ENCODE results near the gene BZW1.

Gene BZW1

GRCh38 chr2:200851398-200852248 lies 39.9 kb downstream of the BZW1 start:
- no peak for DNase-seq (ENCODE audit: low read depth in 1 of 2, low spot score in 1 of 2)
- no peak overlapping the region for H3K27ac ChIP-seq (replicated peaks)
- no peak overlapping the region for H3K4me3 ChIP-seq (replicated peaks; ENCODE audit: insufficient read depth, low read length)
- TF ChIP-seq GABPA (IDR thresholded peaks at IDR 0.05; ENCODE audit: low read depth) (no peak), SPI1 (IDR thresholded peaks at IDR 0.05; ENCODE audit: borderline replicate concordance, low read depth) (no peak), POLR2AphosphoS5 (IDR thresholded peaks at IDR 0.05; ENCODE audit: low read depth) (no peak; the same call in 1 of the 2 replicates), REST (IDR thresholded peaks at IDR 0.05; ENCODE audit: insufficient replicate concordance, low read depth) (no peak)
- TF ChIP-seq, protein P1, sequence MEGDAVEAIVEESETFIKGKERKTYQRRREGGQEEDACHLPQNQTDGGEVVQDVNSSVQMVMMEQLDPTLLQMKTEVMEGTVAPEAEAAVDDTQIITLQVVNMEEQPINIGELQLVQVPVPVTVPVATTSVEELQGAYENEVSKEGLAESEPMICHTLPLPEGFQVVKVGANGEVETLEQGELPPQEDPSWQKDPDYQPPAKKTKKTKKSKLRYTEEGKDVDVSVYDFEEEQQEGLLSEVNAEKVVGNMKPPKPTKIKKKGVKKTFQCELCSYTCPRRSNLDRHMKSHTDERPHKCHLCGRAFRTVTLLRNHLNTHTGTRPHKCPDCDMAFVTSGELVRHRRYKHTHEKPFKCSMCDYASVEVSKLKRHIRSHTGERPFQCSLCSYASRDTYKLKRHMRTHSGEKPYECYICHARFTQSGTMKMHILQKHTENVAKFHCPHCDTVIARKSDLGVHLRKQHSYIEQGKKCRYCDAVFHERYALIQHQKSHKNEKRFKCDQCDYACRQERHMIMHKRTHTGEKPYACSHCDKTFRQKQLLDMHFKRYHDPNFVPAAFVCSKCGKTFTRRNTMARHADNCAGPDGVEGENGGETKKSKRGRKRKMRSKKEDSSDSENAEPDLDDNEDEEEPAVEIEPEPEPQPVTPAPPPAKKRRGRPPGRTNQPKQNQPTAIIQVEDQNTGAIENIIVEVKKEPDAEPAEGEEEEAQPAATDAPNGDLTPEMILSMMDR (IDR thresholded peaks at IDR 0.05; ENCODE audit: insufficient read depth, low read length), result no peak
- H3K27me3 ChIP-seq (ENCODE audit: insufficient read depth, poor library complexity, severe bottlenecking), result no peaks in the 10 kb centered on the region

- H3K27ac ChIP-seq (replicated peaks), result no peak overlapping the region
- TF ChIP-seq POLR2AphosphoS5 (IDR thresholded peaks at IDR 0.05; ENCODE audit: low read depth), result no peak
- no peak for TF ChIP-seq REST (IDR thresholded peaks at IDR 0.05; ENCODE audit: insufficient replicate concordance, low read depth)
- TF ChIP-seq SPI1 (IDR thresholded peaks at IDR 0.05; ENCODE audit: borderline replicate concordance, low read depth), result no peak
- TF ChIP-seq, protein P1 (IDR thresholded peaks at IDR 0.05; ENCODE audit: insufficient read depth, low read length), result no peak
- no peak for TF ChIP-seq GABPA (IDR thresholded peaks at IDR 0.05; ENCODE audit: low read depth)
- H3K27me3 ChIP-seq (ENCODE audit: insufficient read depth, poor library complexity, severe bottlenecking), result no peaks in the 10 kb centered on the region
- H3K4me3 ChIP-seq (replicated peaks; ENCODE audit: insufficient read depth, low read length), result no peak overlapping the region
- DNase-seq (ENCODE audit: low read depth in 1 of 2, low spot score in 1 of 2), result no peak
Measured at GRCh38 chr2:200852605-200853004, 40.9 kb downstream of the BZW1 start.

GRCh38 chr2:200856806-200857205 lies 45.1 kb downstream of the BZW1 start:
- no peaks in the 10 kb centered on the region for H3K27me3 ChIP-seq (ENCODE audit: insufficient read depth, poor library complexity, severe bottlenecking)
- no peak for TF ChIP-seq SPI1 (IDR thresholded peaks at IDR 0.05; ENCODE audit: borderline replicate concordance, low read depth)
- TF ChIP-seq, protein P1 (IDR thresholded peaks at IDR 0.05; ENCODE audit: insufficient read depth, low read length), result no peak
- TF ChIP-seq REST (IDR thresholded peaks at IDR 0.05; ENCODE audit: insufficient replicate concordance, low read depth), result no peak
- TF ChIP-seq GABPA (IDR thresholded peaks at IDR 0.05; ENCODE audit: low read depth), result no peak
- no peak for TF ChIP-seq POLR2AphosphoS5 (IDR thresholded peaks at IDR 0.05; ENCODE audit: low read depth)
- no peak for DNase-seq (ENCODE audit: low read depth in 1 of 2, low spot score in 1 of 2)
- H3K27ac ChIP-seq (replicated peaks), result no peak overlapping the region
- H3K4me3 ChIP-seq (replicated peaks; ENCODE audit: insufficient read depth, low read length), result no peak overlapping the region

Measured in HL-60 (cell line).